ENCODE data around the gene GPAT3.

GPAT3 gene

GRCh38 chr4:83651846-83652245 is 115.9 kb downstream of the GPAT3 start:
- DNase-seq, result no peak
